Measurements from ENCODE around the gene FSIP1.

FSIP1 gene

DNA sequence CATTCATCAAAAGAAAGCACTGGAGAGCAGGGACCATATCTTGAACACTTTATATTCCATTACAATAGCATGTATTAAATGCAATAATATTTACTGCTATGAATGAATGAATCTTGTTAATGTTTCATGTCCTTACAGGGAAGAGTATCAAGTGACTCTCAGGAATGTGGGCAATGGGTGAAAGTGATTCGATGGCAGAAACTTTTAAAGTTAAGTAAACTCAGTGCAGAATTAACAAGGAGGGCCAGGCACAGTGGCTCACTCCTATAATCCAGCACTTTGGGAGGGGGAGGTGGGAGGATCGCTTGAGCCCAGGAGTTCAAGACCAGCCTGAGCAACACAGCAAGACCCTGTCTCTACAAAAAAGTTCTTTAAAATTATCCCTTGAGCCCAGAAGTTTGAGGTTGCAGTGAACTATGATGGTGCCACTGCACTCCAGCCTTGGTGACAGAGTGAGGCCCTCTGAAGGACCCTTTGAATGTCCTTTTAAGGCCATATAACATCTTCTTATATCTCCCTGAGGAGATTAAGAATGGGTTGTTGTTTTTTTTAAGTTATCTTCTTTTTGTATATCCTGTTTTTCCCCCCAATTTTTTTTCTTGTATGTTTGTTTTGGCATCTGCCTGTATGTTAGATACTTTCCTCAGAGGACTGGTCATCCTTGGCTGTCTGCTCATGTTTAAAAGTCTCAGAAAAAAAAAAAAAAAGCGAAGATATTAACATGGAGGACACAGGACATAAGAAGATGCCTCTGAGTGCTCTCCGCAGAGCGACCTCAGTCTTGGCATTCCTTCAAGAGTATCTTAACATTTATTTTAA is 9.6 kb upstream of the FSIP1 start:
- DNase-seq: no peak

DNA sequence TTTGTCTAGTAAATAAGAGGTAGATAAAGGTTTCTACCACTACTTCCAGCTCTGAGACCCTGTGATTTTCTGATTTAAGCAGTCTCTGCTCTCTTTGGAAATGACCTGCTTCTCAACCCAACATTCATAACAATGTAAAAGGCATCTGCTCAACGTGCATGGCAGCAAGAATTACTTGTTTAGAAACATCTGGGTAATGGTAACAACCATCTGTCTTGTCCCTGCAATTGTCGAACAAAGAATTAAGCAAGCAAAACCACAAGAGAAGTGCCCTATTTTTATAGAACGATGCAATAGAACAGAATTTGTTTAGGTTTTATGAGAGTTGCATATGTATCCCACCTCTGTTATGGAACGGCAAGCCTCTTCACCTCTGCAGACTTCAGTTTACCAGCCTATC is 7.1 kb upstream of the FSIP1 start:
- DNase-seq: no peak

DNA sequence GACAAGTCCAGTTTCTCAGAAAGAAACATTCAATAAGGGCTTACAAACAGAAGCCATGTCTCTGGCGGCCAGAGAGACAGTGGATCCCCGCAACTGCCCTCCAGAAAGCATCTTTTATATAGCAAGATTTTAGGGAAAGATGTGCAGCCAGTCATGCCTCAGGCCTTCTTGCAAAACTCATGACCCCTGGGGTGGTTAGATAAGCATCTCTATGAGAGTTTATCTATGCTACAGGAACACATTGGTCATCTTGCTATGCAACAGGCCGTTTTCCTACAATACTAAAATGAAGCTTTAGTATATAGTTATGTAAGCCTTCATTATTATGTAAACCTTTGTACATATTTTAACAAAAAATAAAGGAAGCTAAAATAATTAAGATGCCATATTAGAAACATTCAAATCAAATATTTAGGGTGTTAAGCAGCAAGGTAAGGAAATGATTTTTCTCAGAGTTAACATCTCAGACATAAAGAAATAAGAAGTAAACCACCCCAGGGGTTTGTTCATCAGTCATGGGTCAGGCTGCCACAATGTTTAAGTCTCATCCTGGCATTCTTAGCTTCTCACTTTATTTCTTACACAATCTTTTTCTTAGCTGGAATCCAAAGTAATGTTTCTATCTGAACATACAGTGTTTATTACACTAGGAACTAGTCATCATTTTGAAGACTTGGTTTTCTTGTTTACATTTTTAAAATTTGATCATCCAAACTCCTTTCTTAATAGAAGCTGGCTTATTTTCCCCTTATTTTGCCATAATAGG is 6.3 kb upstream of the FSIP1 start:
- DNase-seq: no peak

DNA sequence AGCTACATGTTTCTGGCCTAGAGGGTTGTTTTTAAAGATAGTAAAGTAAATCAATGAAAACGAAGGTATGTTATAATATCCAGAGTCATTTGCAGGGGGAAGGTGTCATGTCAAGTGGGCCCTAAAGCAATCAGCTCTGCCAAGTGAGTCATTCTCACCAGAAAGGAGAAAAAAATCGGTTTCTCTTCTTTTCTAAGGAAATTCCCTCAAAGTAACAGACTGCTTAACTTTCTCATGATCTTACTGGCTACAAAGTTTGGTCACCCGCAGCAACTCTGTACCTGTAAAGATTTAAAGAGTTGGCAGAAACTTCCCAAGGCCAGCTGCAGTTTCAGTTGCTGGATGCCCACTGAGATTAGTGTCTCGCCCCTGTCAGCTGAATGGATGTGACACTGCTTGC is 5.5 kb upstream of the FSIP1 start:
- DNase-seq: no peak

DNA sequence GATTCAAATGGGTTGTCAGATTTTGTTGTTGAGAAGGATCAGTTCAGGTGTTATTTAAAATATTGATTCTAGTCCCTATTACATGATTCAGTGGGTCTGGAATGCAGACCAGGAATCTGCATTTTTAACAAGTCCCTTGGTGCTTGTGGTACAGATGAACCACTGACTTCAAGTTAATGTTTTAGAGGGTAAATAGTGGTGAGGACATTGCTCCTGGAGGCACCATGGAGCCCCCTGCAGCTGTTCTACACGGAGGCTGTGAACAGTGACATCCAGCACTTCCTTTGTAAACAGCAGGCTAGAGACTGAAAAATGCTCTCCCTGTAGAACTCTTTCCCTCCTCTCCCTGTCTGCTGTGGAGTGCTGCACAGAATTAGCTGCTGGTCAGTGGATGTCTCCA is 4.8 kb upstream of the FSIP1 start:
- no peak for DNase-seq

DNA sequence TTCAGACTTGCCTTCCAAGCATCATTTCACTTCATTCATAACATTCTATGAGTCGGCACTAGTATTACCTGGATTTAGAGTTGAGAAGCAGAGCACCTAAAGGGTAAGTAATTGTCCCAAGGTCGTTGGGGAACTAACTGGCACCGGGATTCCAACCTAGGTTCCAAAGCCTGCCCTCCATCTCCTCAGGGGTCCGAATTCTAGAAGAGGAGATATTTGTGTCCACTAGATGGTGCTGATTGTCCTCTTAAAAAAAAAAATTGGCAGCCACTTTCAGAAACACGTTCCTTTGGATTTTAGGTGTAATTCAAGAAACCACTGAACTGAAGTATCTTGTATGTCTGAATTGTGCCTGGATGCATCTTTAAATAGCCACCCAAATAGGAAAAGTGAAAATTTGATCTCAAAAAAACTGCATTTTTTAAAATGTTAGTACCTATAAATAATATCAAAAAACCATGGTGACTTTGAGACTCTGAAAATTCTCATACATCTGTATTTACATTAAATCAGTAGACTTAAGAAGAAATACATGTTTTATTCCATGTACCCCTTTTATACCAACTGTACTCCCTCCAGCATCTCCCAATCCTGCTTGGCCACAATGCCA is 3.9 kb upstream of the FSIP1 start:
- peak; percentile 44 for DNase-seq

DNA sequence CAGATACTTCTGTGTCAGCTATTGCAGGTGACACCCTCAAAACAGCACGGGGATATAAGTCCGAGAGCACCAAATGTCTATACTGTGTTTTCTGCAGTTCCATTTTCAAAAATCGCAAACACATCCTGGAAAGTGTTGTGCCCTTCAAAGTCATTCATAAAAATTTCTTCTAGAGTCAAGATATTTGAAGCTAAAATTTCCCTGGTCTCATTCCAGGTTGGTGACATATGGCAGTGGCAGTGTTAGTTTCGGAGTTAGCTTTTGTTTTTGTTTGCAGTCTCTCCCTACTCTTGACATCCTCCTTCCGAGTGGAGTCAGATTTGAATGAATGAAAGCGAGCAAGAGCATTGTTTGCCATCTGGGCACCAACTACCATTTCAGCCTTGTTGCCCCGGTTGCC is 3.2 kb upstream of the FSIP1 start:
- DNase-seq: no peak

DNA sequence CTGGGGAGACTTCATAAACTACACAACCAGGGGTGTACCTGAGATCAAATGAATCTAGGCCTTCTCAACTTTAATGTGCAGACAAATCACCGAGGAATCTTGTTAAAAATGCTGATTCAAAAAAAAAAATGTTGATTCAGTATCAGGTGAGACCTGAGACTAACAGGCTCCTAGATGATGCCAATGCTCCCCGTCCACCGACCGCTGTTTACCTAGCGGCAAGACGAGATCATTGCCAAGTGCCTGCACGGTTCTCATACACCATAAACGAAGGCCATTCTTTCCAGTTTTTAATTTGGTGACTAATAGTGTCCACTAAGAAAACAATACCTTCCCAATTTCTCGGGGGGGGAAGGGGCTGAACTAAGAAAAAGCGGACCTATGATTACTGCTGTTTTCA is 2.5 kb upstream of the FSIP1 start:
- no peak for DNase-seq

DNA sequence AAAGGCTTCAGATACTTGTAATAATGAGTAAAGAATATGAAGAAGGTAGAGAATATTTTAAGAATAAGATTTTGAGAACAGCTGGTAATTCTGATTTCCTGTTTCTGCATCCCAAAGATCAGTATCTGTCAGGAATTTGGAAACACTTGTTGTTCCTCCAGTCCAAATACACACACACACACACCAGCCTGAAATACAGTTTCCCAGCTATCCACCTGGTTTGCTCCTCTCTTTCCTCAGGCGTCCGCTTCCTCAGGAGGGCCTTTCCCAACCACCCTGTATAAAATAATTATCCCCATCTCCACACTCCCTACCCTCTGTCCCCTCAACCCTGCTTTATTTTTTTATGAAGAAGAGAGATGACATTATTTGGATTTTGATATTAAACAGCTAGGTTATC is 2.0 kb upstream of the FSIP1 start:
- no peak for DNase-seq

DNA sequence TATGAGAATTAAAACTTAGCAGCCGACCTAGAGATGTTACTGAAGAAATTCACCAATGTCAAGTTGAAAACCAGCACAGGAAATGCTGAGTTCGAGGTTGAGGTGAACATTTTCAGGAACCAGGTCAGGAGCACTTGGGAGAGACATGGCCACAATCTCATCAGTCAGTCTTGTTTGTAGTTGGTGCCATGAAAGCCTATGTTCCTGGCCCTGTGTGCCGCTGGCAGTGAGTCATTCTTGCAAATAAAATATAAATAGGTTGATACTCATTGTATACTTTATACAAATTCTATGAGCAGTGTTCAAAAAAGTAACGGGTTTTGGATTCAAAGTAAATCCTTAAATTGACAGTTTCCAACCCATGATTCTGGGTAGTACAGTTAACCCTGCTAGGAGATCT is 1.5 kb upstream of the FSIP1 start:
- no peak for DNase-seq

DNA sequence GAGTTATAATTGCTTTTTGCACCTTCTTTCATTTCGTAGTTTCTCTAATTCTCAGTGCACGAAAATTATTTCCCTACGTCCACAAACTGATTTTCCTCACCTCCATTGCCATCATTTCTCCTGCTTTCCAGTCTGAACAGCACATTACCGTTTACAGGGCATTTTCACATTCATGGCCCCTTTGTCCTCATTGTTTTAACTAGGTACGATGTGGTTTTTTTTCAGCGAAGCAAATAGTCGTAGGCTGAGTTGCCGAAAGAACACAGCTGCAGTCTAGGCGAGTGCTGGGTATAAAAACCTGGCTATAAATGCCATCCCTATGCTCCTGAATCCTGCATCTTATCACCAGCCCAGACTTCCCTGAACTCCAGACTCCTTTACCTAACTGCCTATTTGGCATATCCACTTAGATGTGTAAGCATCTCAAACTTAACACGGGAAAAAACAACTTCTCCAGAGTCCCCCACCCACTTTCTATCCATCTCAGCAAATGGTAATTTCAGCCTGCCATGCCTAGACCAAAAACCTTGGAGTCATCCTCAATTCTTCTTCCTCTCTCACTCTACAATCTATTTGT is 691 bp upstream of the FSIP1 start:
- DNase-seq: no peak

DNA sequence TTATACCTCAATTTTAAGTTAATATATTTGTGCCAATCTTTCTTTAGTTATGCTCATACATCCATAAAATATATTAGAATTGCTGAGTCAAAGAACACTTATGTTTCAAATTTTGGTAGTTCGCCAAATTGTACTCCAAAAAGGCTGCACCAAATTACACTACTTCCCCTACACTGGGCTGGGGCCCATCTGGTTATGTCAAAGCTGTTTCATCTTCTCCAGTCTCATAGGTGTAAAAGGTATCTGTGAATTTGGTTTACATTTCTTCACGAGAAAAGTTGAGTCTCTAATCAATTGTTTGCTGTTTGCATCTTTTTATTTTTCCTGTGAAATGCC is 706 bp downstream of the FSIP1 start:
- no peak for DNase-seq

DNA sequence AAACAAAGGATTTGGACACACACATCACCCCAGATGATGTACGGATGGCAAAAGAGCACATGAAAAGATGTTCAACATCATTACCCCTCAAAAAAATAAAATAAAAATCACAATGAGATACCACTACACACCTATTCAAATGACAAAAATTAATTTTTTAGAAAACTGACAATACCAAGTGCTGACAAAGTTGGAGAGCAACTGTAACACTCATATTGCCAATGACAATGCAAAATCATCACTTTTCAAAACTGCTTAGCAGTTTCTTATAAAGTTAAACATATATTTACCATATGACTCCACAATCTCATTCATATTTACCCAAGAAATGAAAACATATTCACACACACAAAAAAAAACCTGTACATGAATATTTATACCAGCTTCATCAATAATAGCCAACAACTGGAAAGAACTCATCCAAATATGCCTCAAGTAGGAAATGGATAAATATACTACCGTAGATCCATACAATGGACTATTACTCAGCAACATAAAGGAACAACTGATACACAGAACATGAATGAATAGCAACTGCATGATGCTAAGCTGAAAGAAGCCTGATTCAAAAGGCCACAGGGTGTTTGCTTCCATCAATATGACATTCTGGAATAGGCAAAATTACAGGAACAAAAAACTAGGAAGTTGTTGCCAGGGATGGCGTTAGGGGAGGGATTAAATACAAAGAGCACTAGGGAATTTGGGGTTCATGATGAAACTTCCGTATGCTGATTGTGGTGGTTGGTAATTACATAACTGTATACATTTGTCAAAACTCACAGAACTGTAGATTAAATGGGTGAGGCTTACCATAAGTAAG is 1.3 kb downstream of the FSIP1 start:
- no peak for DNase-seq

DNA sequence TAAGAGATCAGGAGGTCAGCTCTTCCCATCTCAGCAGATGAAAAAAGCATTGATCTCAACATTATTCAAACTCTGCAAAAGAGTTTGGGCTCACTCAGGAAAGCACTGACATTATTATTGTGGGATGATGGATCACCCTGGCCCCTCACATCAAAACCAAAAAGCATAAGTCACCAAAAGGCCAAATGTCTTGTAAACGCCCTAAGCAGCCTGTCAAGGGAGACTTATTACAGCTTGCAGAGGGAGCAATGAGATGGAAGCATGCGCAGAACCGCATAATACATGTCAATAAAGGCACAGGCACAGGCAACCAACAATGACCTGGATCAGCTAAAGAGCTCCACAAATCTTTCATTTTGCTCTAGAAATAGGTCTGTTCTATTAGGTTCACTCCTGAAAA is 4.6 kb downstream of the FSIP1 start:
- DNase-seq: no peak

DNA sequence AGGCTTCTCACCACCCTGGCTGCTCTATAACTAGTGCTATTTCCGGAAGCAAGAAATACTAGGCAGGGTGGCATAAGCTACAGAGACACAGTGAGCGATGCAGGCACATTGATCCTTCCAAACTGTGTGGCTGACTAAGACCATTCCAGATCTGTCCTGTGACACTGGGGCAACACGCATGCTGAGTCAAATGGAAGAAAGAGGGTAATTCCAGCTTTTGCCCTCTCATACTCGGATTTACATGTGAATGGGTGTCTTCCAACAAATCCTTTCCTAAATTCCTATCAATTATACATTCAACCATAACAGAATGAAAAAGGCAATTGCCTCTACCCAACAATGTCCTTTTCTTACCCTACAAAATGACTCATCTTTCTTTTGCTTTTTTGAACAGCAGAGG is 5.1 kb downstream of the FSIP1 start:
- no peak for DNase-seq

DNA sequence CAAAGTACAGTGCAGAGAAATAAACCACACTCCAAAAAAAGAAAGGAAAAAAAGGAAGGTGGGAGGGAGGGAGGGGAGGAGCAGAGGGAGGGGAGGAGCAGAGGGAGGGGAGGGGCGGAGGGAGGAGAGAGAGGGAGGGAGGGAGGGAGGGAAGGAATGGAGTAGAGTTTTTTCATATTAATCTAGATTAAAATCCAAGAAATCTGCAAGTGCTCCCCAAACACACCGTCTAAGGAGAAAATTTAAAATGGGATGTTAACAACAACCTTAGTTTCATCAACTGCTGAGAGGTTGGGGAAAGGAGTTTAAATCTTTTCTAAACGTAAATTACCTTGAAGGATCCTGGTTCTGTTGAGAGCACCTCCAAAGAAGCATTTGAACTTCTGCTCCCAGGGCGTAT is 6.6 kb downstream of the FSIP1 start:
- DNase-seq: no peak

DNA sequence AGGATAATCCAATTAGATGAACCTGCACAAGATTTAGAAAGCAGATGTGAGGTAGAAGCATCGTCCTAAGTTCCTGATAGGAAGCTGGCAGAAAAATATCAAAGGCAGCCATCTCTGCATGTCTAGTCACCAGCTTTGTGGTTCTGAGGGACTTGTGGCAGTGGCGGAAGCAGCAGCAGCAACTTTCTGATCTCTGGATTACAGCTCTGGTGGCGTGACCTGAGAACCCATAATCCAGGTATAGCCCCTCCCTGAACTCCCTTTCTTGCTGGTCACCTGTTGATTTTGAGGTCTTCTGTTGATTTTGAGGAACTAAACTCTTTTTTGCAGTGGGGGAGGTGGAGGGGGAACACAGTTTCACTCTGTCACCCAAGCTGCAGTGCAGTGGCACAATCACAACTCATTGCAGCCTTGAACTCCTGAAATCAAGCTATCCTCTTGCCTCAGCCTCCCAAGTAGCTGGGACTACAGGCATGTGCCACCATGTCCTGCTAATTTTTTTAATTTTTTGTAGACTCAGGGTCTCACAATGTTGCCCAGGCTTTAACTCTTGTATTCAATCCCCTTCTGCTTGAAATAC is 7.9 kb downstream of the FSIP1 start:
- no peak for DNase-seq

DNA sequence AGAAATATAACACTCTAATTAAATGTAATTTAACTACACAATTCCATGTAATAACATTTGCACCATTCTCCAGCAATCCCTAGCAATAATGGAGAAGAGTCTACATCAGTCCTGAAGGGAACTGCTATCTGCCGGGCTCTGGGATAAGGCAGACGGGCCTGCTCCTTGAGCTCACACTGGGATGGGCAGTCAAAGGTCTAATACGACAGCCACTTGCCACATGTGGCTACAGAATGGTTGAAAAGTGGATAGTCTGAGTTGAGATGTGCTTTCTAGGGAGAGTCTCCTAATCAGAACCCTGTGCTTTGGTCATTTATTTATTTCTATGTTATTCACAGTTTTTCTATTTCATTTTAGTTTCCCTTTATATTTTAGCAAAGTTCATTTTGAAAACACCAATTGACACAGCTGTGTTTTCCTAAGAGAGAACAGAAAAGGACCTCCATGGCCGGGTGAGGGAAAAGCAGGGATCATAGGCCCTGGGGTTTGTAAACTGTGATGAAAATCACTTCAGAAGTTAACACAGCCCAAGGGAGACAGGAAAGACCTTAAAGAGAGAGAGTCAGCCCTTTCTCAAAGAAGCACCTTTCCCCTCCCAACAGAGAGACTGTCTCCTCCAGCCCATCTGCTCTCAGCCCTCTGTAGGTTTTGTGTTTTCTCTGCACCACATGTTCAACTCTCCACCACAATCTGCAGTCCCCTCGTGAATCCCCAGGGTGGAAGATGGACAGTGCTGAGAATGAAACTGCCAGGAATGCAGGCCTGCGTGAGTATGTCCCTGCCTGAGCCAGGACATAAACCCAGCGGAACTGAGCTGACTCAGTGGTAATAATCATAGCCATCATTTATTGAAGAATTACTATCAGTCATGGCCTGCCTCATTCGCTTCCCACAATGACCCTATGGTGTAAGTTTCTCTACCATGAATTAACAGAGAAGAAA is 11.6 kb downstream of the FSIP1 start:
- no peak for DNase-seq

DNA sequence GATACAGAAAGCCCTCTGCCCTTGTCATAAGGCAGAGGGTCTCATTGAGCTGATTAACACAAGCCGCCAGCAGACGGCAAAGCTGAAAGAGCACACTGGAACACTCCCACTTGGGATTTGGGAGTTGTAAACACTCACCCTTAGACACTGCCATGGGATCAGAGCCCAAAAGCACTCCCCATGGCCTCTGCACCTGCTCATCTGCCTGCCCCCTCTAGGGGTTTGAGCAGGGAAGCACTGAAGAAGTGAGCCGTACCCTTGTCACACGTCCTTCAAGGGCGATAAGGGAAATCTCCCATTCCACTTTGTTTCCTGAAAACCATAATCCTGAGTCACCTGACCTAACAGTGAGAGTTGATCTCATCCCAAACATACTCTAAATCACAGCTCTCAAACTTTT is 14.7 kb downstream of the FSIP1 start:
- no peak for DNase-seq

DNA sequence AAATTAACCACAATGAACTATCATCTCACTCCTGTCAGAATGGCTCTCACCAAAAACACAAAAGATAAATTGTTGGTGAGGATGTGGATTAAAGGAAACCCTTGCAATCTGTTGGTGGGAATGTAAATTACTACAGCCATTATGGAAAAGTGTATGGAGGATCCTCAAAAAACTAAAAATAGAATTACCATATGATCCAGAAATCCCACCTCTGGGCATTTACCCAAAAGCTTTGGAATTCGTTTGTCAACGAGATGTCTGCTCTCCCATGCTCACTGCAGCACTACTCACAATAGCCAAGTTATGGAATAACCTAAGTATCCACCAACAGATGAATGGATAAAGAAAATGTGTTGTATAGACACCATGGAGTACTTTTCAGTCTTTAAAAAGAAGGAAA is 21.6 kb downstream of the FSIP1 start:
- DNase-seq: no peak

DNA sequence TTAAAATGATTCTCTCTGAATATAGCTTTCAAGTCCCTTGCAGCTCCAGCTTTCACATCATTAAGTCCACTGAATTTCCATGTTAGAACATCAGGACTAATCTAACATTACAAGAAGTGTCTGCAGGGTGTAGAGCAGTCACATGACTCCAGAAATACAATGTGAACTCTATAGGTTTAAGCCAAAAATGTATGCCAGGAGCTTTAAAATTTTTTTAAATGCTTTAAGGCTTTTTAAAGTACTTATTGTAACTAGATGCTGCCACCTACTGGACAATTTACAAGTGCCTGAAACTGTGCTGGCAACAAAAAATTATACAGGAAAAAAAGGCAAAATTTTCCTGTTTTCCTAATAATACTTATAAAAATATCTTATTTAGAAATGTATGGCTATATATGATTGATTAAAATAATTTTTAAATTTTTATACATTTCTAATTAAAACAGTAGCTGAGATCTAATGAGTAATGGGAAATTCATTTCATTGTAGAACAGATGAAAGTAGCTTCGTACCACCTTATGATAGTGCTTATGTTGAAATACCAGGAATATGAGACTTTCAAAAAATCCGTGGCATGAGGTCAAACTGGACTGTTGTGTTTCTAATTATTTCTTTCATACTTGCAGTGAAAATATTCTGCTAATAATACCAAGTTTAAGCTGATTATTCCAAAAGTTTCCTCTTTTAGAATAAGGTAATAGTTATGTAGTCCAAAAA is 25.7 kb downstream of the FSIP1 start:
- DNase-seq: peak; percentile 45
